ENCODE measurements around the gene APOL4.
"Not testable (repeated sequence)": the region's sequence is repeated elsewhere in the genome, so short reads cannot be mapped to it uniquely, and the experiment has no call there.

Gene APOL4

DNA sequence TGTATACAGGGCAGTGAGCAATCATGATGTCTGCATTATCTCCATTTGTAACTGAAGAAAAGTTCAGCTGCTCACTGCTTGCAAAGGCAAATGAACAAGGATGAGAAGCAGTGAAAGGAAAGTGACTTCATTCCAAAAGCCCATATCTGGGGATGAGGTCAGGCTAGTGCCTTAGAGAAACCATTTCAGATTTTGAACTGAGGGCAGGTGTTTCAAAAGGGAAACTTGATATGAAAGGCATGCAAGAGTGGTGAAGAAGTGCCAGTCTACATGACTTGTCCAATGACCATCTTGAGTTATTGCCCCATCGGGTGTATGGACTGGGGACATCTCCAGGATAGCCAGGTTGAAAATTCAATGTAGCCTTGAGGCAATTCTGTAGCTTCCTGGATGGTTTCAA is 7.3 kb upstream of the APOL4 start:
- no peak for DNase-seq (ENCODE audit: low spot score)

DNA sequence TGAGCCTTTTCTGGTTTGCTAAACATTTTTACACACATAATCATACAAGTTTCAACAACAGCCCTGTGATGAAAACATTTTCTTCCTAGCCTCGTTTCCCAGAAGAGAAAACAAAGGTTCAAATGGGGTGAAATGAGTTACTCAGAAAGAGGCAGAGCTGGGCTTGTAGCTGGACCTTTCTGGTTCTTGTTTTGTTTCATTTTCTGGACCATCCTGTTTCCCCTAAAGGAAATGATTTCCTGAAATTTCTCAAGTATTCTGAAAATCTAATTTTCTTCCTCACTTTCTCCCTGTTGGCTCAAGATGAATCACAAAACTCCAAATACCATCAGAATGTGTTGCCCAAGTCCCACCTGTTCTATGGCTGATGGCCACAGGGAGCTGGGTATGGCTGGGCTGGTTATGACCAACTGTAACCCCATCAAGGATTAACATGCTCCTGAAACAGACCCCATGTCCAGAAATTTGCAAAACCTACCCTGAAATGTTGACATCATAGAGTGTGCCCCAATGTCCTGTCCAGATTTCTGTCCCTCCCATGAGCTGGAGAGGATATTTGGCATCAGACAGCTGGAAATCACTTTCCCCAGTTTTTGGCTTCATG is 6.7 kb upstream of the APOL4 start:
- no peak for DNase-seq (ENCODE audit: low spot score)

DNA sequence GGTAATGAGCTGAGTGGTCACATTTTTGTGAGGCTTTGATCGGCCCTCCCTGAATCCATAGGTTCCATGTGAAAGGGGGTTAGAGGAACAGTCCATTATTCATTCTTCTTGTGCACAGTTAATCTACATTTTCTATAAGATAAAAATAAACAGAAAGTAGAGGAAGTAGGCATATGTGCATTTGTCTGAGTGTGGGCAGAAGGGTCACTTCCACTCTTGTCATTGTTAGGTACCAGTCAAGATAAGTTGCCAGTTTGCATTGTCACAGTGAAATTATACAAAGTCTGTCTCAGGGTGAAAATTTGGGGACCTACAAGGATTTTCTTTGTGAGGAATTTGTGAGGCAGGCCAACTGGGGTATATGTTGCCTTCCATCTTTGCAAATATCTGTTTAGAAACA is 4.6 kb upstream of the APOL4 start:
- no peak for DNase-seq (ENCODE audit: low spot score)

DNA sequence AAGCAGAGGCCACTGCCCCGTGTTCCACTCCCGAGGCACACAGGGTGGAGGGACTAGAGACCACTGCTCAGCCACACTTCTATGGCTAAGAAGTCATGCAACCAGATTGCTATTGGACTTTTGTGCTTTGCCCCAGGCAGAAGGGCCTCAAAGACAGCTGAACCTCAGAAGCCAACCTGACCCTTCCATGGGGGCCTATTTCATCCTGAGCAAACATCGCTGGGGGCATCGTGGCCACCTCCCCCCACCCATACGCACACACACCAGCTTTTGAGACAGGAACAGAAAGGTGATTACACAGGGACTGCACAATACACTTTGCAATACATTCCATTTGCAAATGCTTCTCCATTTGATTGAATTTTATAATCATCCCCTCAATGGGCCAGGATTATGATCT is 4.0 kb upstream of the APOL4 start:
- not testable (repeated sequence) for DNase-seq (ENCODE audit: low spot score)

DNA sequence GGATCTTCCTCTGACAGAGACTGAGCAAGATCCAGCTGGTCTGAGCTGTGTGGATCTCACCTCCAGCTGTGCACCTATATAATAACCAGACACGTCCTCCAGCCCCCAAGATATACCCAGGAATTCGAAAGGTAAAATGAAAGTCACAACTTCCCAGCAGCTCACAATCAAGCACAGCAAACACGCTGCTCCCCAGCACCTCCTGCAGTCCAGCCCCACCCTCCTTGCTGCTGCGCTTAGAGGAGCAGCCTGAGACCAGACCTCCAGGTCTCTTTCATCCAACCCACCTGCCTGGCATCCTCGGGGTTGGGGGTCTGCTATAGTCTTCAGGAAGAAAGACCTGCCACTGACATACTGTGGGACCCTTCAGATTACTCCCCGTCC is 3.0 kb upstream of the APOL4 start:
- no peak for DNase-seq (ENCODE audit: low spot score)

DNA sequence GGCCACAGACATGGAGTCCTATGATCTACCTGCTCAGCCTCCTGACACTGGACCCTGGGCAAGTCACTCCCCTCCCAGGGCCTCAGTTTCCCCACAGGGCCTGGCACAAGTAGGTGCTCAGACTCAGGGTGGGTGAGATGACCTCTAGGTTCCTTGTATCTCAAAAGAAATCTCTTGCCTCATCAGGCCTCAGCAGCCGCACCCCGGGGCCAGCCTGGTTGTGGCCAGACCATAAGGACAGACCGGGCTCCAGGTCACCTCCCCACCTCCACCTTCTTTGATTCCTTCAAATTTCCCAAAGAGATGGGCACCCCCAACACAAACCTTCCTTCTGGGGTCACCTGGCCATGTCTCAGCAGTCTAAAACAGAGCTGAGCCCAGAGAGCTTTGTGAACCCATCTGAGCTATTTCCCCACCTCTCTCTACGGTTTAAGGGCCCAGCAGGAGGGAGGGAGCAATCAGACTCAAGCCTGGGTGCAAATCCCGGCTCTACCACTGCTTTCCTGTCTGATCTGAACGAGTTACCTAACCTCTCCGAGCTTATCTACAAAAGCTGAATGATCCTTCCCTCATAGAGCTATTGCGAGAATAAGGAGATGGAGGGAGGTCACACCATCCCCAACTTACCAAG is 2.5 kb upstream of the APOL4 start:
- DNase-seq (ENCODE audit: low spot score), result no peak

DNA sequence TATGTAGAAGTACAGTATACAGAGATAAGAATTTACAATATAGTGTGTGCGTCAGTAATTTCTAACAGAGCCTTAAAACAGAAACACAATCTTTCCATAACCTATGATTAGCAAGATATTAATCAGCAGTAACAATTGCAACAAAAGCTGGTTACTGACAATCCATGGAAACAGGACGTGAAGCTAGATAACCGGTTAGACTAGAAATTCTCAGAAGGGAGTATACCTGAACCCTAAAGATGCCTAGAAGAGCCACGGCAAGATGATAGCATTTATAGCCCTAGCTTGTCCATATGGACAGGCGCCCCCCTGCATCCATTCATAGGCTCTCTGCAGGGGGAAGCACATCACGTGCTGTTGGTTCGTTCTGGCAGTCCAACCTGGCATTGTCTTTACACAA is 1.8 kb upstream of the APOL4 start:
- not testable (repeated sequence) for DNase-seq (ENCODE audit: low spot score)

DNA sequence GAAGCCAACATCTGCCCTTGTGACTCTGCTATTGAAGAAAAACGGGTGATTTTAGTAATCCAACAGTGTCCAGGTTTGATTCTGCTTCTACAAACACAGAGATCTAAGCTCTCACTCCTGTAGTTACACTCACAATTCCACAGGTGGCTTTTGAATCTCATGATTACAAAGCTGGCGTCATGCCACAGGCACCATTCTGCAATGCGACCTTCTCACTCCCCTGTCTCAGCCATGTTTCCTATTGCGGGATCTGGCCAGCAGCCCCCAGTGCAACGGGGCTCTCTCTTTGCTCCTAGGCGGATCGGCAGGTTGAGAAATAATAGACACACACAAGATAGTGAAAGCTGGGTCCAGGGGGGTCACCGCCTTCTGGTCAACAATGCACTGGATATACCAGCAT is 1.3 kb upstream of the APOL4 start:
- not testable (repeated sequence) for DNase-seq (ENCODE audit: low spot score)

DNA sequence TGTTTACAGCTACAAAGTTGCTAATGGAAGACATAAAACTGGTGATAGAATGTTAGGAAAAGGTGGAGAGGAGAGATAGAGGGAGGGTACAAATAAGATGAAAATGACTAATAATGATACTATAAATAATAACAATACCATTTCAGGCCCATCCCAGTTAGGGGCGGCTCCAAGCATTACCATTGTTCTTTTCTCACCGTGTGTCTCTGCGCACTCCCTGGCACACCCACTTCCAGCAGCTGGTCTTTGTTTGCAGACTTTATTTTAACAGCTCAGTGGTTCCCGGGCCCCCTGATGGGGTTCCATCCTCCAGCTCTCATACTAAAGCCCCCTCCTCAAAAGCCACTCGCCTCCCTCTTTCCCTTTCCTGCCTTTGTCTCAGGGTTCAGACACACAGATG is 584 bp downstream of the APOL4 start:
- DNase-seq (ENCODE audit: low spot score), result not testable (repeated sequence)

DNA sequence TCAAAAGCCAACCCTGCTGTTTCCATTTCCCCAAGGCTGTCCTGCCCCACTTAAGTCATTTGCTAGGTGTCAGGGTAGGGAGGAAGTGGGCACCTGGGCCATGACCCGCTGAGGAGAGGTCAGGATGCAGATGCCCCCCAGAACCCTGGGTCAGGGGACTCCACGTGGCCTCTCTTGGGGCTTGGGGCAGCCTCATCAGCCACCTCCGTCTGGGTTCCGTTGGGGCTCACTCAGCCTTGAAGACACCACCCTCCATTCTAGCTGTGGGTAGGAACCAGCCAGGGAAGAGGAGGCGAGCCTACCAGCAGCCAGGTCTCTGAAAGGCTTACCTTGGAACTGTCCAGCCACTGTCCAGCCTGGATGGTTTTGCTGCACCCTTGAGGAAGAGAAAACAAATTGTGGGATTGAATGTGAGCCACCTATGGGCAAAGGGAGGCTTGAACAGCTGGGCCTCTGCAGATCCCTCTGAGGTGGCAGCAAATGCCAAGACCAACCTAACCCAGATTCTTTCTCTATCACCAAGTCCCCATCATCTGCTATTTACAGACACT is 2.5 kb downstream of the APOL4 start:
- DNase-seq (ENCODE audit: low spot score), result no peak

DNA sequence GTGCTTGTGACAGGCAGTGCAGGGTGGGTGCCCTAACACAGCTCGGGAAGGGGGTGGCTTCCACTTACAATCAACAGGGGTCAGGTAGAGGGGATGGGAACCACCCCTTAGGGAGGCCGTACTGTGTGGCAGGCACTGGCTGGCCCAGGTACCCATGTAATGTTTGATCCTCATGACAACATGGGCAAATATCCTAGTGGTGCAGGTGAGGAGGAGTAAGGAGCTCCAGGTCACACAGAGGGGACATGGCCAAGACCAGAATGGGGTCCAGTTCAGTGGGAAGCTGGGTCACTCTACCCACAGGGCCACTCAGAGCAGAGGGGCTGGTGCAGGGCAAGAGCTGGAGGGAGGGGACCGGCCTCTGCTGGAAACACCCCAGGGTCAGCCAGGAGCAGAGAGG is 3.1 kb downstream of the APOL4 start:
- DNase-seq (ENCODE audit: low spot score), result no peak

DNA sequence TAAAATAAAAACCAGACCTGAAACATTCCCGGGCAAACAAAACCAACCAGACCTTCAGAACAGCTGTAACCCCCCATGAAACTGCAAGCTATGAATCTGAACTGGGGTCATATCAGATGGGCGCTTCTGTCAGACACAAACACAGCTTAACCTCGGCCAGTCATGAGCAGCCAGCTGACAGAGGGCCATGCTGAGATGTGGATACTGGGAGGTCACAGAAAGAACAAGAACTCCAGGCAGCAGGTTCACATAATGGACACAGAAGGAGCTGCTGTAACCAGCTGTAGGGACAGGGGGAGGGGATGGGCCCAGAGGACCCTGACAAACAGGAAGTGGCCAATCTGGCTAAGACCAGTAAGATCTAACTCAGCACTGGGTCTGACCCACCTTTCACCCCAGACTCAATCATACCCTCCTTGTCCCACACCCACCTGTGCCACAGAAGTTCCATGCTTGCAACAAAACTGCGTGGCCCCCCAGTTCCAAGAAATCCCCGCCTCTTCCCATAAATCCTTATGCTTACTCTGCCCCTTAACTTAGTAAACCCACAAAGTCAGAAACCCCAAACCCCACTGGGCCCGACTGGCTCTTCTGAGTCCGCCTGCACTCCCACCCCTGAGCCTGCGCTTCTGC is 4.0 kb downstream of the APOL4 start:
- DNase-seq (ENCODE audit: low spot score), result no peak

DNA sequence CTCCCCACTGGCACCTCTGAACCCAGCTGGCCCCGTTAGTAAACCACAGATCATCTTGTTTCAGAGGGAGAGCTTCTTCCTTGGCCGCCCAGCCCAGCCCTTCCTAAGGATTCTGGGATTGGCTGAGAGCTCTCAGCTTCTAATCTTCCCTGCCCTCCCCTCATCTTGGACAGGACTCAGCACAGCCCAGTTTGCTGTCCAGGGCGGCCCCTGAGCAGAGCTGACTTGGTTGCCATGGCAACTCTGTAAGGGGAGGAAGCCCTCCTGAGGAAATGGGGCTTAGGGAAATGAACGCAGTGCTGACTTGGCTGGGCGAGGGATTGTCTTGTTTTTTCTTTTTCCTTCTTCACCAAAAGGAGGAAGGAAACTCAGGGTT is 4.6 kb downstream of the APOL4 start:
- peak; percentile 29 for DNase-seq (ENCODE audit: low spot score)

DNA sequence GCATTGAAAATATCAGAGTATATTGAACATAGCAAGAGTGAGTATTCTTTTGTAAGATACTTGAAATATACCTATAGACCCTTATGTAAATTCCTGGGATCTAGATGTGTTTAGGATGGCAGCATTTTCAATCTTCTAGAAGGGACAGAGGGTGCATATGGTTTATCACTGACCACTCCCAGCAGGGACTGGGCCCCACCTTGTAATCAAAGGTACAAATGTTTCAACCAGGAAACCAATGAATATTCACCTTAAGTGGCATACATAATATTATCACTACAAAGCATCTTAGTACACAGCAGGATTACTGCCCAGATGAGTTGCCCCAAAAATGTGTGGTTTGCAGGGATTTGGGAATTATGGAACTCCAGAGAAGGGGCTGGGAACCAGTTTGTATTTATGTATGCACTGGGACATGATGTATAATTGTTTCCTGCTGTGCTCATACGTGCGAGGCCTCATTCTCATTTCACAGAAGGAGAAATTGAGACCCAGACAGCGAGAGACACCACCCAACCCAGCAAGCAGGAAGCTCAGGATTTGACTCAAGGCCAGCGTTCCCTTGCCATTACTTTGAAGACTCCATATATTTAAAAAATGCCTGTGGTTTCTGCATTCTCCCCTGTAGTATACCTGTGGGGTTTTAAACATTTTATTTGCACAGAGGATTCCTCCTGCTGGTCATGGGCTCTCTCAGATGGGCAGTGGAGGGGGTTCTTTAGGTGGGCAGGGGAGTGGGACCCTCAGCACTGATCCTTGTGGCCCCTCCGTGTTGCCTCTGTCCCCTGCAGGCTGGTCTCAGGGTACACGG is 5.2 kb downstream of the APOL4 start:
- no peak for DNase-seq (ENCODE audit: low spot score)

DNA sequence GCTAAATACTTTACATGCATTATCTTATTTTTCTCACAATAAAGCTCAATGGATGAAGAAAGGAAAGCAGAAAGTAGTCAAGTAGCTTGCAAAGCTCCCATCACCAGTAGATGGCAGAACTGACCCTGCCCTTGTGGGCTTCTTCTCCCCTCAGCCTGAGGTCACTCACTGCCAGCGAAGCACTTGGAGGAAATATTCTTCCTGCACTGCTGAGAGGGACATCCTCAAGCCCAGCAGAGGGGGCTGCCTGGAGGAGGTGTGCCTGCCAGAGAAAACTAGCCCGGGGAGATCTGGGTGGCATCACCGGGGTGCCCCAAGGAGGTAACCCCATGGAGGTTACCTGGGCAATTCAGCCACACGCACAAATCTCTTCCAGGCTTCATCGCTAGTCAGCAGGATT is 6.6 kb downstream of the APOL4 start:
- DNase-seq (ENCODE audit: low spot score), result peak; percentile 72

DNA sequence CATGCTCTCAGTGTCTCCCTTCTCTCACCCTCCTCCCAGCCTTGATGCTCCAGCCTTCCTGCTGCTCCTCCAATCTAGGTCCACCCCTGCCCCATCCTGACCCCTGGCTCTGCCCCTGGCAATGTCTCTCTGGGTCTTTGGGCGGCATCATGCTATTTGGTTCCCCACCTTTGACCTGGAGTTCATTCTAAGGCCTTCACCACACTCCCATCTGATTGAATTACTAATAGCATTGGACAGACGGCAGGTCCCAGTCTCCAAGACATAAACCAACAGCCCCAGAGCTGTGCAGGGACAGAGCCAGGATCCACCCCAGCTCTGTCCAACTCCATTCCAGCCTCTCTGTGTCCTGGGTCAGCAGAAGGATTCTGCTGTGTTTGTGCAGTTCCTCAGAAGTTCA is 7.2 kb downstream of the APOL4 start:
- DNase-seq (ENCODE audit: low spot score), result no peak

DNA sequence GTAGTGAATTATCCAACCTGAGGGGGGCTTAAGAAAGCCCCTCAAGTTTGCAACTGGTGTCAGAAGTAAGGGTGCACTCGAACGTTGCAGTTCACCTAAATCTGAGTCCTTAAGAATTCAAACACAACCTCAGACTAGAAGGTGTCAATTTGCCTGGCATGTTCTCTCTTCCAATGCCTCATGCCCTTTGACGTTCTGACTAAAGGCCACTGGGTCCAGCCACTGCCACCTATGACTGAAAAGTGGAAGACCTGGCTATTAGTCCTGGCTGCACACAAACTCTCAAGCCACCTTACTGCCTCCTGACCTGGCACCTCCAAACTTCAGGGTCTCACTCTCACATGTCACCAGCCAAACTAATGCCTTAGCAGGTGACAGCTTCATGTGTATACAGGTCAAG is 8.0 kb downstream of the APOL4 start:
- no peak for DNase-seq (ENCODE audit: low spot score)

DNA sequence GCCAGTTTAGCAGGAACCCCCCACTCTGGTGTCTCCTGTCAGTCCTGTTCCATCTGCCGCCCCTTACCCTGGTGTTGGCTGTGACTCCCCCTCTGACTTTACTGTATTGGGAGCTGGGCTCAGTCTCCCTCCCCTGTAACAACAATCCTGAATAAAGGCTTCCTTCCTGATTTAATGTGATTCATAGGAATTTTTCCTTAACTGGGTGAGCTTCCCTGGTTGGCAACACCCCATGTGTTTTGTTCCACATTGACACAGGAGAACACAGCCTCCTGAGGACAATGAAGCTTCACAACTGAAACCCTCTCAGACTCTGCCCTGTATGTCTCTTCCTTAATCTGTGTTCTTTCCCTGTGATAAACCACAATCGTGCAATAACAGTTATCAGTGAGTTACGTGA is 8.4 kb downstream of the APOL4 start:
- DNase-seq (ENCODE audit: low spot score), result no peak

DNA sequence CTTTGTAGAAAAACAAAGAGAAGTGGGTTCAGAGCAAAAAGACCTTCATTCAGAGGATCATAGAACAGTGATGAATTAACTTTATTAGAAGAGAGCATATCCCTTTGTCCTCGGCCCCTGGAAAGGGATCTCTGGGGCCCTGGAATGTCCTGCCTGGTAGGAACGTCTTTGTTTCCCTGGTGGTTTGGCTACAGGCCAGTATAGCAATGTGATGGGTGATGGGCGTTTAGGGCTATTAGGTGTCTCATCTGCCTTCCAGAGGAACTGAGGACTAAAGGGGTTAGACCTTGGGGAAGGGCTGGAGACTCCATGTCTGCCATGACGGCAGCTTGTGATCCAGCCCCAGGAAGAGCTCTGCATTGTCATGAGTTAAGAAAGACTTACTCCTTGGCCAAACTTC is 9.1 kb downstream of the APOL4 start:
- no peak for DNase-seq (ENCODE audit: low spot score)

DNA sequence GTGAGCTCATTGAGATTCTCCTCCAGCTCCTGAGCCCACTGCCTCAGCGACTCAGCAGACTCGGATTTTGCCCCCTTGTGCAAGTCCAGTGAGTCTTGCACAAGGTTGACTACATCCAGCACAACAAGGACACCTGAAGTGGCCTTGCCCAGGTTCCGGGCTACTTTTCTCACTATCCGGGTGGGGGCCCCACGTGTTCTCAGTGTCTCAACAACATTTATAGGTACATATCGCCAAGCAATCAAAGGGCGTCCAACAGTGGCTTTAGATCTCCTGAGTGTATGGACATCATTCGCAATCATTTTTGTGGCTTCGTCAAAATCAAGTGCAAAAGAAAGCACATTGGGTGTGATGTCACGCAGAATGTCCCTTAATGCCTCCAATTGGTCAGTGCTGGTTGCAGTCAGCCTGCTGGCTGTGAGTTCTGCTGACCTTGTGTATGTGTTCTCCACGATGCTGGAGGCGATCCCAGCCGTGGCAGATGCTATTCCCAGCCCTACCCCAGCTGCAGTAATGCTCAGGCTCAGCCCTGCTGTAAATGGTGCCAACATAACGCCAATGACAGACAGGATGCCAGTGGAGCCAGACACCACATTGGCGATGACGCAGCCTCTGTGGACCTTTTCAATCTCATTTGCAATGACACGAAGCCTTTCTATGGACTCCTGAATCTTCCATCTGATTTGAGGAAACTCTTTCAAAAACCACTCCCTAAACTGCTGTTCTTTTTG is 10.3 kb downstream of the APOL4 start:
- peak; percentile 88 for DNase-seq (ENCODE audit: low spot score)

DNA sequence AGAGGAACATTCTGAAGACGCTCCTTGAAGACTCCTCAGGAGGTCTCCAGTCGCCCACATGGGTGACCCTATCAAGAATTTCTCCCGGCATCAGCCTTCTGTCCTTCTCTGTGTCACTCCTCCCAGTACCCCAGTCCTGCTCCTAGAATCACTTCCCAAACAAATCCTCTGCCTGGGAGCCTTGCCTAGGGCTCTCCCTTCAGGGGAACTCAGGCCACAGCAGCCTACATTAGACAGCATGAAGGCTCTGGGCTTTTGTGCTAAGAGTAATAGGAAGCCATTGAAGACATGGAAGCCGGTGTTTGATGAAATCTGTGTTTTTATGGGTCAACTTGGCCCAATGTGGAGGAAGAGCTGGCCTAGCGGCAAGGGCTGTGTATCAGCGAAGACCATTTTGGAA is 13.7 kb downstream of the APOL4 start:
- not testable (repeated sequence) for DNase-seq (ENCODE audit: low spot score)

Measured in AG20443 (cell line).